NCI-H2029 (cell line): ENCODE measurements around the gene EIF5A2.

Experiments
- DNase-seq: peaks from one replicate; lab custom pipeline; 2025; lab: John Stamatoyannopoulos, UW

EIF5A2 gene

GRCh38 chr3:170852324-170852723, 56.1 kb downstream of the EIF5A2 start:
- DNase-seq = no peak

- DNase-seq = no peak
Measured at GRCh38 chr3:170848292-170848917, 60.0 kb downstream of the EIF5A2 start.

DNA sequence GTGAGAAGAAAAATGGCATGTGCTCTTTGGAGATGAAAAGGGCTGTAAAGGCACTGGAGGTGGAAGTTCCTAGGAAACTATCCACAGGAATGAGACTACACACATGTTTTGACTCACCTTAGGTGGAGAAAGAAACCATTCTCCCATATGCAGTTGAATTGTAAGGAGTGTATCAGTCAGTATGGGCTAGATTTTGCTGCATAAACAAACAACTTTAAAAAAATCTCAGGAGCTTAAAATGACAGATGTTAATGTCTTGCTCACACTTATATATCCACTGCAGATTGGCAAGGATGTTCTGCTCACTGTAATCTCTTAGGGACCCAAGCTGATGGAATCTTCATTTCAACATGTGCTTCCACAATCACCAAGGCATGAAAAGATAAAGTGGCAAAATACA, 64.1 kb downstream of the EIF5A2 start:
- DNase-seq = no peak

DNA sequence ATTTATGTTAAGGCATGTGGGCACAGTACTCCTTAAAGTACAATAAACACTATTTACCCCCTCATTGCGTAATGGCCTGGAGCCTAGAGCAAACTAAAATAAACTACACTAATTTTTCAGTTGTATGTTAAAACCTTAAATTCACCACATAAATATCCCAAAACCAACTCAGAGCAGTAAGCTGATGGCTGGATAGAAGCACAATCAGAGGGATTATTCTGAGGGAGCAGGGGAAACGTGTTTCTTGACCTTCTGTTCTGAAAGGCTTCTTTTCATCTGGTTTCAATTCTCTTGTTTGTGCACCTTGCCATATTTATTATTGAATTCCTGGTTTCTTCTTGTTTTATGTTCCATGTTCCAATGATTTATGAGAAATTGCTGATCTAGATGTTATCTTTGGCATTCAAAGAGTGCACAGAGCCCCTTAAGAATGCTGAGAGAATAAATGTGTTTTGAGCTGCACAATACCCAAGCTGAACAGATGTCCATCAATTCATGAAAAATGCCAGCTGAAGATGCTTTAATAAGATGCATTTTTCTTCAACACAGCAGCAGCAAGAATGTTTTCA, 68.1 kb downstream of the EIF5A2 start:
- DNase-seq = no peak

- DNase-seq = no peak
Measured at GRCh38 chr3:170839518-170840100, 68.8 kb downstream of the EIF5A2 start.
